ENCODE results near the gene BORCS6. TPM values are rescaled to one million over a fixed set of nuclear protein-coding genes. Genes with fewer than 3 reads are reported as not detected.

The BORCS6 gene
- total and polyA plus RNA-seq, 10 donors, result 9.5 to 16.5 (median 12.3) TPM

DNA sequence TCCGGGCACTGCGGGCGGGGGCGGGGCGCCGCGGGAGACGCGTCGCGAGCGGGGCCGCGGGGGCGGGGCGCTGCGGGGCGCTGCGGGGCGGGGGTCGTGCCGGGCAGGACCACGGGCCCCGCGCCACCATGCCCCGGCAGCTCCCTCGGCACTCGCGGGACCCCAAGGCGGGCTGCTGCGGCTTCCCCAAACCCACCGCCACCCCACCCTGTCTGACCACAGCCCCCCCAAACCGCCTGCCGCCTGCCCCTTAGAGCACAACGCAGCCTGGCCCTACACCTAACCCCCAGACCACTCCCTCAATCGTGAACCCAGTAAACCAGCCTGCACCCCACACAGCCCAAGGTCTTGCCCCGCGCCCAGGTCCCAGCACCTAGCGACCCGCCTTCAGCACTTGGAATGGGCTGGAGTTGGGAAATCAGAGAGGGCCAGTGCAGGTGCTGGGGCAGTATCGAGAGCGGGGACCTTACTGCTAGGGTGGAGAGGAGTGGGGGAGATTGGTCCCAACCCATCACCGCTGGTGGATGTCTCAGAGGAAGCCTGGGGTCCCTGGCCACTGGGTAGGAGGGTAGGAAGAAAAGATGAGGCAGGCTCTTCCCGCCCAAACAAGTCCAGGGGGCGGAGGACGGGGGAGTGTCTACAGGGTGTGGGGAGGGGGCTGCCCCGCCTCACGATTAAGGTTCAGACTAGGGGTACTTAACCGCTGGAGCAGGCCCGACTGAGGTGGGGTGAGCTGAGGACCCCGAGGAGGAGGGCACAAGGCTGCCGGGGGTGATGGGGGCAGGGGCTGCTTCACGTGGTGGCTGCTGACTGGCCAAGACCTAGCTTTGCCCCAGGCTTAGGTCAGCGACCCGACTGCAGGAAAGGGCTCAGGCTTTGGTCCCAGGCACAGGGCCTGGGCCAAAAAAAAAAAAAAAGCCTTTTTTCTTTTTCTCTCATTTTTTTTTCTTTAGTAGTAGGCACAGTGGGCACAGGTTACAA, 26.7 kb downstream of the BORCS6 start:
- TF ChIP-seq POLR2A (IDR thresholded peaks at IDR 0.05) (no peak), POLR2AphosphoS5 (IDR thresholded peaks at IDR 0.05) (no peak)
- TF ChIP-seq, protein P1, sequence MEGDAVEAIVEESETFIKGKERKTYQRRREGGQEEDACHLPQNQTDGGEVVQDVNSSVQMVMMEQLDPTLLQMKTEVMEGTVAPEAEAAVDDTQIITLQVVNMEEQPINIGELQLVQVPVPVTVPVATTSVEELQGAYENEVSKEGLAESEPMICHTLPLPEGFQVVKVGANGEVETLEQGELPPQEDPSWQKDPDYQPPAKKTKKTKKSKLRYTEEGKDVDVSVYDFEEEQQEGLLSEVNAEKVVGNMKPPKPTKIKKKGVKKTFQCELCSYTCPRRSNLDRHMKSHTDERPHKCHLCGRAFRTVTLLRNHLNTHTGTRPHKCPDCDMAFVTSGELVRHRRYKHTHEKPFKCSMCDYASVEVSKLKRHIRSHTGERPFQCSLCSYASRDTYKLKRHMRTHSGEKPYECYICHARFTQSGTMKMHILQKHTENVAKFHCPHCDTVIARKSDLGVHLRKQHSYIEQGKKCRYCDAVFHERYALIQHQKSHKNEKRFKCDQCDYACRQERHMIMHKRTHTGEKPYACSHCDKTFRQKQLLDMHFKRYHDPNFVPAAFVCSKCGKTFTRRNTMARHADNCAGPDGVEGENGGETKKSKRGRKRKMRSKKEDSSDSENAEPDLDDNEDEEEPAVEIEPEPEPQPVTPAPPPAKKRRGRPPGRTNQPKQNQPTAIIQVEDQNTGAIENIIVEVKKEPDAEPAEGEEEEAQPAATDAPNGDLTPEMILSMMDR (IDR thresholded peaks at IDR 0.05 in 8 of 11, conservative IDR thresholded peaks at IDR 0.05 in 3 of 11), result no peak
- WGBS, 5 donors, result 11 to 36% (median 19%) methylated on average over 21 to 55 of the region's 55 CpGs
- peak; percentile 87 for DNase-seq
- H3K27me3 ChIP-seq (replicated peaks in 1 of 7), result no peaks in the 10 kb centered on the region
- intact Hi-C loops (cut with DNase I; ENCODE audit: low total_unique reads), result no loop called here
- peak overlapping the region; percentile 98 to 100 (median 100) for H3K27ac ChIP-seq
- peaks cover 0 to 32% (median 23%) of the 10 kb centered on the region in 6 donors for H3K36me3 ChIP-seq
- peaks cover 36 to 69% (median 60%) of the 10 kb centered on the region in 6 donors for H3K4me1 ChIP-seq
- no peaks in the 10 kb centered on the region for H3K9me3 ChIP-seq
- peak overlapping the region; percentile 7 to 96 (median 76) for H3K4me3 ChIP-seq

DNA sequence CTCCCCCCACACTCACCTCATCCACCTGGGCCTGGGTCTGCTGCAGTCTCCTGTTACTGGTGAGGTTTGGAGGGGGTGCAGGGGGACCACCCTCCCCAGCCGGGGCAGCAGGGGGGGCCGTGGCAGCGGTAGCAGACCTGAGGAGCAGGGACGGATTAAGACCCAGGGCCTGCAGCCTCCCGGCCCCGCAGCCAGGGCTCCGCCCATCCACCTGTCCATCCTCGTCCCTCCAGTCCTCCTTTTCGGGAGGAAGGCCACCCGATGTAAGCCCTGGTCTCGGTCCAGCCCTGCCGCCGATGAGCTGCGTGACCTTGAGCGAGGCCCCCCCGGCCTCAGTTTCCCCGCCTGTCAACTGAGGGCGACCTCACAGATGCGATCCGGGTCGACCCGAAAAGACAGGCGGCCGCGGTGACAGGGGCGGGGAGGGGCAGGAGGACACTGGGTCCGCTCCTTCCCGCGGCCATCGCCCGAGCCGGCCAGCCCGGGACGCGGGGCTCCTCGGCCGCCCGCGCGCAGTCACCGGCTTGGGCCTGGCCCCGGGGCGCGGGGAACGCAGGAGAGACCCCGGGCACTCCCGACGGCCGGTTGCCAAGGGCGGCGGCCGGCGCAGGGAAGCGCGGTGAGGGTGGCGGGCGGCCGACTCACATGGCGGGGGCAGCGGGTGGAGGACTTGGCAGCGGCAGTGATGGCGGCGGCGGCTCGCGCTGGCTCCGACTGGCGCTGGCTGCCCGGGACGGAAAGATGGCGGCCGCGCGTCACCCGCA, 27.6 kb downstream of the BORCS6 start, which contains the start of gene VAMP2:
VAMP2 (minus strand) TSS at position 716 of the 764 bp plus-strand sequence; CDS start at position 647, 69 bp downstream.
- TF ChIP-seq POLR2AphosphoS5 (IDR thresholded peaks at IDR 0.05), result peak; percentile 93 to 94 (median 93)
- peak in 2 of 3 donors; percentile 59 to 70 for TF ChIP-seq POLR2A (IDR thresholded peaks at IDR 0.05)
- TF ChIP-seq, protein P1 (IDR thresholded peaks at IDR 0.05 in 8 of 11, conservative IDR thresholded peaks at IDR 0.05 in 3 of 11), result peak in 6 of 11 experiments; percentile 12 to 38 (median 24)
- peak; percentile 96 for DNase-seq
- Histone ChIP-seq H3K4me1 (peaks cover 36 to 78% (median 69%) of the 10 kb centered on the region in 6 donors), H3K27ac (peak within 1 kb of the TSS; percentile 98 to 100 (median 100)), H3K4me3 (peak within 1 kb of the TSS; percentile 72 to 96 (median 82)), H3K9me3 (no peaks in the 10 kb centered on the region), H3K27me3 (replicated peaks in 1 of 7) (no peaks in the 10 kb centered on the region), H3K36me3 (peaks cover 0 to 38% (median 23%) of the 10 kb centered on the region in 6 donors)
- intact Hi-C loops (cut with DNase I; ENCODE audit: low total_unique reads), result no loop called here
- WGBS, 5 donors, result 0 to 1% (median 1%) methylated on average over 48 to 75 of the region's 75 CpGs

DNA sequence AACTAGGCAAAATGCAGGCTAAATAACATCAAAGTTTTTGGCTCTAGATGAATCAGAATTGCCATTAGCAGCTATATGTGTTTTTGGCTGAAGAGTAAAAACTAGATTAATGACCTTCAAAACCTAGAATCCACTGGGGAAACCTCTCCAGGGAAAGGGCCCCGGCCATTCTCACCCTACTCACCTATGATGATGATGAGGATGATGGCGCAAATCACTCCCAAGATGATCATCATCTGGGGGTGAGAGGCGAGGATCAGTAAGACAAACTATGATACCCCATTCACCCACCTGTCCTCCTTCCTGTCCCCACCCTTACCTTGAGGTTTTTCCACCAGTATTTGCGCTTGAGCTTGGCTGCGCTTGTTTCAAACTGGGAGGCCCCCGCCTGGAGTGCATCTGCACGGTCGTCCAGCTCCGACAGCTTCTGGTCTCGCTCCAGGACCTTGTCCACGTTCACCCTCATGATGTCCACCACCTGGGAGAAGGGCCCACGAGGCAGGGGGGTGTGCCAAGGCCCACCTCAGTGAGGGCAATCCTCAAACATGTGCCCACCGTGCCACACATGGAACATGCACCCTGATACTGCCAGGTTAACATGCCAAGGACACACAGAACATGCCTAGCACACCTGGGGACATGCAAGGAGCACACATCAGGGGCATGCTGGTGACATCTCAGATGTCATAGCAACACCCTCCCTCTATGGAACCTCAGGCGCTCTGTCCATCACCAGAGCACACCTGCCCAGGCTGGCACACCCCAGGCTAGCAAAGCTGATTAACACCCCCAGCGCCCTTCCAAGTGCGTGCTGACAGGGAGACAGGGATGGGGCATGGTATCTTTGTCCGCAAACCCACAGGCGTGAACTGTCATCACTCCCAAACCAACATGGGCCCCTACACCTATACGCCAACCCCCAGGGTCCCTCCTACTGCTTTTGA, 28.4 kb downstream of the BORCS6 start:
- peaks cover 40 to 85% (median 75%) of the 10 kb centered on the region in 6 donors for H3K4me1 ChIP-seq
- H3K36me3 ChIP-seq, result peaks cover 0 to 38% (median 23%) of the 10 kb centered on the region in 6 donors
- DNase-seq, result peak; percentile 77
- intact Hi-C loops (cut with DNase I; ENCODE audit: low total_unique reads), result no loop called here
- peak overlapping the region; percentile 98 to 100 (median 100) for H3K27ac ChIP-seq
- TF ChIP-seq, protein P1 (IDR thresholded peaks at IDR 0.05 in 8 of 11, conservative IDR thresholded peaks at IDR 0.05 in 3 of 11), result no peak
- TF ChIP-seq POLR2A (IDR thresholded peaks at IDR 0.05) (no peak), POLR2AphosphoS5 (IDR thresholded peaks at IDR 0.05) (no peak)
- H3K27me3 ChIP-seq (replicated peaks in 1 of 7), result no peaks in the 10 kb centered on the region
- 56 to 72% (median 65%) methylated on average over 18 to 19 of the region's 19 CpGs for WGBS, 5 donors
- no peaks in the 10 kb centered on the region for H3K9me3 ChIP-seq
- H3K4me3 ChIP-seq, result peak overlapping the region; percentile 72 to 96 (median 82)
